ENCODE measurements around the gene ITCH.
"Not testable (repeated sequence)": the region's sequence is repeated elsewhere in the genome, so short reads cannot be mapped to it uniquely, and the experiment has no call there.

Gene ITCH

DNA sequence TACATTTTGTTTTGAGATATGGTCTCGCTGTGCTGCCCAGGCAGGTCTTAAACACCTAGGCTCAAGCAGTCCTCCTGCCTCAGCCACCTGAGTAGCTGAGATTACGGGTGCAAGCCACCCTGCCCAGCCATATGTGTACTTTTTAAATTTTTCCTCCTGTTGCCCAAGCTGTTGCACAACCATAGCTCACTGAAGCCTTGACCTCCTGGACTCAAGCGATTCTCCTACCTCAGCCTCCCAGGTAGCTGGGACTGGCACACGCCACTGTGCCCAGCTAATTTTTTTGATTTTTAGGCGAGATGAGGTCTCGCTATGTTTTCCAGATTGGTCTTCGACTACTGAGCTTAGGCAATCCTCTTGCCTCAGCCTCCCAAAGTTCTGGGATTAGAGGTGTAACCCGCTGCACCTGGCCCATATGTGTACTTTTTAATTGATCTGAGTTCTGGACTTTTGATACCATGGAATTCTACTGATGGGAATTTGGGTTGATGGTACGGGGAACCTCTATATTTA, 44.9 kb downstream of the ITCH start:
- H3K4me3 ChIP-seq (ENCODE audit: low read length) = no peak overlapping the region
- H3K36me3 ChIP-seq (ENCODE audit: control insufficient read depth, insufficient read depth, low read length) = no peaks in the 10 kb centered on the region
- H3K27ac ChIP-seq (ENCODE audit: low read length) = no peak overlapping the region
- H3K9me3 ChIP-seq (ENCODE audit: control insufficient read depth, insufficient read depth, low read length) = no peaks in the 10 kb centered on the region
- H3K4me1 ChIP-seq (ENCODE audit: control insufficient read depth, insufficient read depth, low read length) = no peaks in the 10 kb centered on the region
- no peak for DNase-seq (ENCODE audit: low read depth, low spot score)
- no peaks in the 10 kb centered on the region for H3K27me3 ChIP-seq (ENCODE audit: control insufficient read depth, insufficient read depth, low read length)
- no CpG with 5 or more reads among the region's 9 CpGs for WGBS (ENCODE audit: insufficient coverage, insufficient read length)

DNA sequence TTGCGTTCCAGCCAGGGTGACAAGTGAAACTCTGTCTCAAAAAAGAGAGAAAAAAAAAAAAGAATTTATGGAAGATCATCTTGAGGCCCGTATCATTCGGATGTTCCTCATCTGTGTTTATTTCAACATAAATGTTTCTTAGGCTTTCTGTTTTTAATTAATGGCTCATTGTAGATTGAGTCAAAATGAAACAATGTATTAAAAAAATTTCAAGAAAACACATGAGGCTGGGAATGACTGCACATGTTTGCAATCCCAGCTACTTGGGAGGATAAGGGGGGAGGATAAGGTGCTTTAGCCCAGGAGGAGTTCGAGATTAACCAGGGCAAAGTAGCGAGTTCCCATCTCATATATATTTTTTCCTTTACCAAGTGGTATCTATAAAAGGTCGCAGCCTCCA, 47.3 kb downstream of the ITCH start:
- Histone ChIP-seq H3K4me1 (ENCODE audit: control insufficient read depth, insufficient read depth, low read length) (no peaks in the 10 kb centered on the region), H3K9me3 (ENCODE audit: control insufficient read depth, insufficient read depth, low read length) (no peaks in the 10 kb centered on the region), H3K4me3 (ENCODE audit: low read length) (no peak overlapping the region), H3K36me3 (ENCODE audit: control insufficient read depth, insufficient read depth, low read length) (no peaks in the 10 kb centered on the region), H3K27me3 (ENCODE audit: control insufficient read depth, insufficient read depth, low read length) (no peaks in the 10 kb centered on the region), H3K27ac (ENCODE audit: low read length) (no peak overlapping the region)
- DNase-seq (ENCODE audit: low read depth, low spot score) = no peak
- no CpG with 5 or more reads among the region's 6 CpGs for WGBS (ENCODE audit: insufficient coverage, insufficient read length)

DNA sequence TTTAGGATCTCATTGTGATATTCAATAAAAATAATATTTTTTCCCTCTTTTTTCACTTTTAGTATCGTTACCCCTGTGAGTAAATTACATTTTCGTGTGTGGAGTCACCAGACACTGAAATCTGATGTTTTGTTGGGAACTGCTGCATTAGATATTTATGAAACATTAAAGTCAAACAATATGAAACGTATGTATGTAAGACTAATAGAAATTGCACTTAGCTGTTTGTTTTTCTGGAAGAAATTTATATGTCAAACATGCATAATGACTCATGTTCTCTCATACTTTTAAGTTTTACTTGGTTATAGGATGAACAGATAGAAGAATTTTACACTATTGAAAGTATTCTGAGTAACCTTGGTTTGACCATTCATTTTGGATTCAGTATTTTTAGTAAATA, 49.4 kb downstream of the ITCH start:
- Histone ChIP-seq H3K4me3 (ENCODE audit: low read length) (no peak overlapping the region), H3K9me3 (ENCODE audit: control insufficient read depth, insufficient read depth, low read length) (no peaks in the 10 kb centered on the region), H3K4me1 (ENCODE audit: control insufficient read depth, insufficient read depth, low read length) (no peaks in the 10 kb centered on the region), H3K27me3 (ENCODE audit: control insufficient read depth, insufficient read depth, low read length) (no peaks in the 10 kb centered on the region), H3K36me3 (ENCODE audit: control insufficient read depth, insufficient read depth, low read length) (no peaks in the 10 kb centered on the region), H3K27ac (ENCODE audit: low read length) (no peak overlapping the region)
- no CpG with 5 or more reads among the region's 3 CpGs for WGBS (ENCODE audit: insufficient coverage, insufficient read length)
- DNase-seq (ENCODE audit: low read depth, low spot score) = no peak

DNA sequence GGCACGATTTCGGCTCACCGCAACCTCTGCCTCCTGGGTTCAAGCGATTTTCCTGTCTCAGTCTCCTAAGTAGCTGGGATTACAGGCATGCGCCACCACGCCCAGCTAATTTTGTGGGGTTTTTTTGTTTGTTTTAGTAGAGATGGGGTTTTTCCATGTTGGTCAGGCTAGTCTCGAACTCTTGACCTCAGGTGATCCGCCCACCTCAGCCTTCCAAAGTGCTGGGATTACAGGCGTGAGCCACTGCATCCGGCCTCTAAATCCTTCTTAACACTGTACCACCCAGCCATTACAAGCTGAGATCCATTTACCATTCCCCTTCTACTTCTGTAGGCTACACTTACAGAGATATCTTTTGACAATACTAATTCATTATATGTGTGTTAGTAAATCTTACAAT, 51.5 kb downstream of the ITCH start:
- H3K4me3 ChIP-seq (ENCODE audit: low read length); H3K9me3 ChIP-seq (ENCODE audit: control insufficient read depth, insufficient read depth, low read length); H3K27ac ChIP-seq (ENCODE audit: low read length); H3K4me1 ChIP-seq (ENCODE audit: control insufficient read depth, insufficient read depth, low read length); H3K27me3 ChIP-seq (ENCODE audit: control insufficient read depth, insufficient read depth, low read length); H3K36me3 ChIP-seq (ENCODE audit: control insufficient read depth, insufficient read depth, low read length); DNase-seq (ENCODE audit: low read depth, low spot score): not testable (repeated sequence)
- no CpG with 5 or more reads among the region's 10 CpGs for WGBS (ENCODE audit: insufficient coverage, insufficient read length)

DNA sequence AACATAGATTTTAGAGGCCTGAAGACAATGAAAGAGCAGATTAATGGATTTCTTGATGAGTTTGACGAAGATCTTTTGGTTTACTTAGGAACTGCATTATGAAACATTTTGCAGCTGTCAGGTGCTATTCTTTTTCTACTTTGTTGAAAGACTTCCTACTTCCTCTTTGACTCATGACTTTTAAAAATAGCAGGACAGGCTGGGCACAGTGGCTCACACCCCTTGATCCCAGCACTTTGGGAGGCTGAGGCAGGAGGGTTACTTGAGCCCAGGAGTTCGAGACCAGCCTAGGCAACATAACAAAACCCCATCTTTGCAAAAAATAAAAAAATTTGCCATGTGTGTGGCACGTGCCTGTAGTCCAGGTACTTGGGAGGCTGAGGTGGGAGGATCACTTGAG, 52.0 kb downstream of the ITCH start:
- no CpG with 5 or more reads among the region's 3 CpGs for WGBS (ENCODE audit: insufficient coverage, insufficient read length)
- H3K36me3 ChIP-seq (ENCODE audit: control insufficient read depth, insufficient read depth, low read length) = no peaks in the 10 kb centered on the region
- H3K27ac ChIP-seq (ENCODE audit: low read length) = no peak overlapping the region
- no peak overlapping the region for H3K4me3 ChIP-seq (ENCODE audit: low read length)
- no peaks in the 10 kb centered on the region for H3K4me1 ChIP-seq (ENCODE audit: control insufficient read depth, insufficient read depth, low read length)
- no peaks in the 10 kb centered on the region for H3K27me3 ChIP-seq (ENCODE audit: control insufficient read depth, insufficient read depth, low read length)
- DNase-seq (ENCODE audit: low read depth, low spot score) = no peak
- no peaks in the 10 kb centered on the region for H3K9me3 ChIP-seq (ENCODE audit: control insufficient read depth, insufficient read depth, low read length)

DNA sequence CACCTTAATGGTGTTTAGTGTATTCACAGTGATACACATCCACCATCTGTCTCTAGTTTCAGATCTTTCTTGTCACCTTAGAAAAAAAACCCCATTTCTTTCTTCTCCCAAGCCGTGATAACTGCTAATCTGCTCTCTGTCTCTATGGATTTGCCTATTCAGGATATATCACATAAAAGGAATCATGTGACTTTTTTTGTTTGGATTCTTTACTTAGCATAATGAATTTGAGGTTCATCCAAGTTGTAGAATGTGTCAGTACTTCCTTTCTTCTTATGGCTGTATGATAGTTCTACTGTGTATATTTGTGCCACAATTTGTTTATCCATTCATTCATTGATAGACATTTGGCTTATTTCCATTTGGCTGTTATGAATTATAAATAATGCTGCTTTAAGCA, 57.1 kb downstream of the ITCH start:
- no peaks in the 10 kb centered on the region for H3K9me3 ChIP-seq (ENCODE audit: control insufficient read depth, insufficient read depth, low read length)
- no peak overlapping the region for H3K27ac ChIP-seq (ENCODE audit: low read length)
- peaks cover 3% of the 10 kb centered on the region; the same call in 1 of the 2 replicates for H3K36me3 ChIP-seq (ENCODE audit: control insufficient read depth, insufficient read depth, low read length)
- no peaks in the 10 kb centered on the region for H3K4me1 ChIP-seq (ENCODE audit: control insufficient read depth, insufficient read depth, low read length)
- no peak for DNase-seq (ENCODE audit: low read depth, low spot score)
- WGBS (ENCODE audit: insufficient coverage, insufficient read length) = no CpG with 5 or more reads among the region's 1 CpG
- no peaks in the 10 kb centered on the region for H3K27me3 ChIP-seq (ENCODE audit: control insufficient read depth, insufficient read depth, low read length)
- H3K4me3 ChIP-seq (ENCODE audit: low read length) = no peak overlapping the region

DNA sequence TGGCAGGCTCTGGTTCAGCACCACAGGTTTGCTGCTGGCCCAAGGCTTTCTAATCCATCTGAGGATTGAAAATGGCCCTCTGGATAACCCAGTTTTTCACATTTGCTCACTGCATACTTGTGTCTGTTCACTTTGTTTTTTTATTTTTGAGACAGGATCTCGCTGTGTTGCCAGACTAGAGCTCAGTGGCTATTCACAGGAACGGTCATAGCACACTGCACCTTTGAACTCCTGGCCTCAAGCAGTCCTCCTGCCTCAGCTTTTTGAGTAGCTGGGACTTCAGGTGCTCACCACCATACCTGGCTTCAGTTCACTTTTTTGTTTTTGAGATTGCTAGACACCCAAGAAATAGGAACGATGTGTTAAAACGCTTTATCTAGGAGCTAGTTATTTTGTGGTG, 57.9 kb downstream of the ITCH start:
- Histone ChIP-seq H3K4me3 (ENCODE audit: low read length) (no peak overlapping the region), H3K9me3 (ENCODE audit: control insufficient read depth, insufficient read depth, low read length) (no peaks in the 10 kb centered on the region), H3K36me3 (ENCODE audit: control insufficient read depth, insufficient read depth, low read length) (peaks cover 3% of the 10 kb centered on the region; the same call in 1 of the 2 replicates), H3K27me3 (ENCODE audit: control insufficient read depth, insufficient read depth, low read length) (no peaks in the 10 kb centered on the region), H3K4me1 (ENCODE audit: control insufficient read depth, insufficient read depth, low read length) (no peaks in the 10 kb centered on the region), H3K27ac (ENCODE audit: low read length) (no peak overlapping the region)
- WGBS (ENCODE audit: insufficient coverage, insufficient read length) = no CpG with 5 or more reads among the region's 4 CpGs
- no peak for DNase-seq (ENCODE audit: low read depth, low spot score)

DNA sequence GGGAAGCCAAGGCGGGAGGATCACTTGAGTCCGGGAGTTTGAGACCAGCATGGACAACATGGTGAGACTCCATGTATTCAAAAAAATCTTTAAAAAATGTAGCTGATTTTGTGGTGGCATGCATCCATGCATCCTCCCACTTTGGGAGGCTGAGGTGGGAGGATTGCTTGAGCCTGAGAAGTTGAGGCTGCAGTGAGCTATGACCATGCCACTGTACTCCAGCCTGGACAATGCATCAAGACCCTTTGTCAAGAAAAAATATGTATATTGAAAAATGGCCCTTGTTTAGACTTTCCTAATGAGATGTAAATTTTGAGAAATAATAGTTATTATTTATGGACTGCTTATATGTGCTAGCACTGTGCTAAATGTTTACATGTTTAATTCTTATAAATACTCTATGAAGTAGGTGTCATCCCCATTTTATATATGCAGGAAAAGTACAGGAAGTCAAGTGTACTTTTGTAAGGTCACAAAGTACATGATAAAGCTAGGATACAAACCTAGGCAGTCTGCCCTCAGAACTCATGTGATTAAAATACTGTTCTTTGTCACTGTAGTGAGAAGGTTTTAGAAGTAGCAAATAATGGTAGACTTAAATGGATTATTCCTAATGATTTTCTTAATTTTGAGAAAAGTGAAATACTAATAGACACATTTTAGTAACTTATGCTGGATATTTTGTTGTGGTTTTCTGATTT, 58.8 kb downstream of the ITCH start:
- Histone ChIP-seq H3K4me1 (ENCODE audit: control insufficient read depth, insufficient read depth, low read length) (no peaks in the 10 kb centered on the region), H3K4me3 (ENCODE audit: low read length) (no peak overlapping the region), H3K9me3 (ENCODE audit: control insufficient read depth, insufficient read depth, low read length) (no peaks in the 10 kb centered on the region), H3K27me3 (ENCODE audit: control insufficient read depth, insufficient read depth, low read length) (no peaks in the 10 kb centered on the region), H3K36me3 (ENCODE audit: control insufficient read depth, insufficient read depth, low read length) (peaks cover 4% of the 10 kb centered on the region; the same call in 1 of the 2 replicates), H3K27ac (ENCODE audit: low read length) (no peak overlapping the region)
- DNase-seq (ENCODE audit: low read depth, low spot score) = no peak
- WGBS (ENCODE audit: insufficient coverage, insufficient read length) = no CpG with 5 or more reads among the region's 2 CpGs

DNA sequence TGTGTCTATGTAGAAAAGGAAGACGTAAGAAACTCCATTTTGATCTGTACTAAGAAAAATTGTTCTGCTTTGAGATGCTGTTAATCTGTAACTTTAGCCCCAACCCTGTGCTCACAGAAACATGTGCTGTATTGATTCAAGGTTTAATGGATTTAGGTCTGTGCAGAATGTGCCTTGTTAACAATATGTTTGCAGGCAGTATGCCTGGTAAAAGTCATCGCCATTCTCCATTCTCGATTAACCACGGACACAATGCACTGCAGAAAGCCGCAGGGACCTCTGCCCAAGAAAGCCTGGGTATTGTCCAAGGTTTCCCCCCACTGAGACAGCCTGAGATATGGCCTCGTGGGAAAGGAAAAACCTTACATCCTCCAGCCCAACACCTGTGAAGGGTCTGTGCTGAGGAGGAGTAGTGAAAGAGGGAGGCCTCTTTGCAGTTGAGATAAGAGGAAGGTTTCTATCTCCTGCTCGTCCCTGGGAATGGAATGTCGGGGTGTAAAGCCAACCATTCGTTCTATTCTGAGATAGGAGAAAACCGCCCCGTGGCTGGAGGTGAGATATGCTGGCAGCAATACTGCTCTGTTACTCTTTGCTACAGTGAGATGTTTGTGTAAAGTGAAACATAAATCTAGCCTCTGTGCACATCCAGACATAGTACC, 62.1 kb downstream of the ITCH start:
- not testable (repeated sequence) for H3K36me3 ChIP-seq (ENCODE audit: control insufficient read depth, insufficient read depth, low read length); H3K27ac ChIP-seq (ENCODE audit: low read length)

DNA sequence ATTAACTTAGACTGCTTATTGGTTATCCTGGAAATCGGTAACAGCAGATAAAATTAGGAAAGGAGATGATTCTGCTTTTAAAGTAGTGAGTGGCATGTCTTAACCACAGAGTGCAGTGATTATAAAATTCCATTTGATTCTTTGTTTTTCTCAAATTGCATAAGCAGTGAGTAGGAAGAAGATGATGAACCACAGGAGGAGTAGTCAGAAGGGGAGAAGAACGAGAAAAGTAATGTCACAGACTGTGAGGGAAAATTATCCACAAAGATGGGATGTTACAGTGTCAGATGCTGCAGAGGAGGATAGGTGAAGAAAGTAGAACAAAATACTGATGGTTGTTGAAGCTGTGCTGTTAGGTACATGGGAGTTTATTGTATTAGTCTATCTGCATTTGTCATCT, 63.0 kb downstream of the ITCH start:
- peaks cover 4% of the 10 kb centered on the region; the same call in 1 of the 2 replicates for H3K36me3 ChIP-seq (ENCODE audit: control insufficient read depth, insufficient read depth, low read length)
- H3K9me3 ChIP-seq (ENCODE audit: control insufficient read depth, insufficient read depth, low read length) = no peaks in the 10 kb centered on the region

More for the DNA sequence above, 62.1 kb downstream of the ITCH start:
- not testable (repeated sequence) for H3K4me1 ChIP-seq (ENCODE audit: control insufficient read depth, insufficient read depth, low read length); H3K9me3 ChIP-seq (ENCODE audit: control insufficient read depth, insufficient read depth, low read length); DNase-seq (ENCODE audit: low read depth, low spot score); H3K27me3 ChIP-seq (ENCODE audit: control insufficient read depth, insufficient read depth, low read length); H3K4me3 ChIP-seq (ENCODE audit: low read length)
- WGBS (ENCODE audit: insufficient coverage, insufficient read length) = no CpG with 5 or more reads among the region's 11 CpGs

More for the DNA sequence above, 63.0 kb downstream of the ITCH start:
- Histone ChIP-seq H3K4me1 (ENCODE audit: control insufficient read depth, insufficient read depth, low read length) (no peaks in the 10 kb centered on the region), H3K27me3 (ENCODE audit: control insufficient read depth, insufficient read depth, low read length) (no peaks in the 10 kb centered on the region), H3K4me3 (ENCODE audit: low read length) (no peak overlapping the region), H3K27ac (ENCODE audit: low read length) (no peak overlapping the region)
- DNase-seq (ENCODE audit: low read depth, low spot score) = no peak
- no CpG with 5 or more reads among the region's 2 CpGs for WGBS (ENCODE audit: insufficient coverage, insufficient read length)

All from iPS DF 6.9 (cell line).